HG03280 (cell line): ENCODE measurements around the gene CASS4.
"Not testable (repeated sequence)": the region's sequence is repeated elsewhere in the genome, so short reads cannot be mapped to it uniquely, and the experiment has no call there.

Experiments used
- ATAC-seq: cut with Tn5 transposase; IDR thresholded peaks from one replicate; pipeline ENCODE4 v1.9.1; 2021; ENCODE audit warnings: mild to moderate bottlenecking, moderate library complexity; ENCODE audit not compliant: unreplicated experiment

CASS4 gene

GRCh38 chr20:56411759-56412472 is at the start of gene CASS4:
Gene CASS4, plus strand, starts transcription at chr20:56412260. Its CDS starts 199 bp downstream, at chr20:56412459.
- no peak for ATAC-seq

- ATAC-seq, result no peak
Observed at GRCh38 chr20:56362833-56363413, 49.1 kb upstream of the CASS4 start.

GRCh38 chr20:56363491-56363890 is 48.6 kb upstream of the CASS4 start:
- ATAC-seq, result no peak

- no peak for ATAC-seq
Observed at GRCh38 chr20:56368351-56369134, 43.5 kb upstream of the CASS4 start.

- no peak for ATAC-seq
Observed at GRCh38 chr20:56369179-56369578, 42.9 kb upstream of the CASS4 start.

- no peak for ATAC-seq
Observed at GRCh38 chr20:56371977-56372376, 40.1 kb upstream of the CASS4 start.

- ATAC-seq, result no peak
Observed at GRCh38 chr20:56372850-56373249, 39.2 kb upstream of the CASS4 start.

GRCh38 chr20:56373942-56374341 is 38.1 kb upstream of the CASS4 start:
- ATAC-seq, result no peak

- ATAC-seq, result no peak
Observed at GRCh38 chr20:56376331-56376730, 35.7 kb upstream of the CASS4 start.

- no peak for ATAC-seq
Observed at GRCh38 chr20:56378386-56378785, 33.7 kb upstream of the CASS4 start.

GRCh38 chr20:56380375-56380774 is 31.7 kb upstream of the CASS4 start:
- no peak for ATAC-seq

GRCh38 chr20:56381501-56381900 is 30.6 kb upstream of the CASS4 start:
- no peak for ATAC-seq

- ATAC-seq, result no peak
Observed at GRCh38 chr20:56382696-56383095, 29.4 kb upstream of the CASS4 start.

- no peak for ATAC-seq
Observed at GRCh38 chr20:56383334-56383733, 28.7 kb upstream of the CASS4 start.

- no peak for ATAC-seq
Observed at GRCh38 chr20:56385130-56385529, 26.9 kb upstream of the CASS4 start.

- no peak for ATAC-seq
Observed at GRCh38 chr20:56386219-56386618, 25.8 kb upstream of the CASS4 start.

- ATAC-seq, result no peak
Observed at GRCh38 chr20:56388882-56389281, 23.2 kb upstream of the CASS4 start.

- ATAC-seq, result no peak
Observed at GRCh38 chr20:56389807-56390206, 22.3 kb upstream of the CASS4 start.

- not testable (repeated sequence) for ATAC-seq
Observed at GRCh38 chr20:56390396-56390795, 21.7 kb upstream of the CASS4 start.

- no peak for ATAC-seq
Observed at GRCh38 chr20:56391037-56391436, 21.0 kb upstream of the CASS4 start.

- ATAC-seq, result peak; percentile 28
Observed at GRCh38 chr20:56391596-56392131, 20.4 kb upstream of the CASS4 start.
